A549 (cell line): ENCODE results near the gene LIMK2. TPM values are rescaled to one million over a fixed set of nuclear protein-coding genes. Genes with fewer than 3 reads are reported as not detected.

Source experiments
- ATAC-seq, 2 experiments: fragments of 200-7000 bp in 1 of 2; fragments of >200 bp in 1 of 2; cut with Nextera tagmentation in 1 of 2; cut with Tn5 transposase in 1 of 2; 3 replicates each; pipeline versions ENCODE4 v1.8.0 to v1.9.1; 2018 to 2020; ENCODE audit warnings: mild to moderate bottlenecking in 1 of 2, moderate library complexity in 1 of 2
- CTCF ChIA-PET: fragments of 300-600 bp; sonication (Branson Sonifier 250); formaldehyde crosslinking; extraction: SDS; loops from one replicate; lab custom pipeline; 2021; ENCODE audit warnings: antibody characterized with exemption, inconsistent platforms; lab: Yijun Ruan, JAX
- POLR2A ChIA-PET: fragments of 350-600 bp; formaldehyde crosslinking; extraction: SDS; loops from one replicate; lab custom pipeline; 2021; ENCODE audit warnings: antibody characterized with exemption, inconsistent platforms; lab: Yijun Ruan, JAX
- DNase-seq, 2 experiments: peaks; one replicate each; pipeline versions ENCODE4 v3.0.0 to v3.0.0-alpha.2; 2011 to 2016; ENCODE audit warnings: low read depth in 1 of 2, low spot score in 1 of 2
- FAIRE-seq: peaks from 2 replicates; lab custom pipeline; 2011; peaks lifted over from hg19 to GRCh38; lab: Jason Lieb, UNC
- H3K27ac ChIP-seq, 2 experiments: fragments of >200 bp; sonication (Bioruptor Twin); formaldehyde crosslinking; 3 replicates each; pipeline ENCODE4 v1.5.1; 2016 to 2017
- H3K4me1 ChIP-seq: fragments of >200 bp; sonication (Bioruptor Twin); formaldehyde crosslinking; 3 replicates; pipeline ENCODE4 v1.6.1; 2016
- H3K4me2 ChIP-seq: fragments of >200 bp; sonication (Bioruptor Twin); formaldehyde crosslinking; 3 replicates; pipeline ENCODE4 v1.6.1; 2016
- H3K4me3 ChIP-seq: fragments of >200 bp; sonication (Bioruptor Twin); formaldehyde crosslinking; 3 replicates; pipeline ENCODE4 v1.5.1; 2016
- H3K9me3 ChIP-seq: fragments of >200 bp; sonication (Bioruptor Twin); formaldehyde crosslinking; 3 replicates; pipeline ENCODE4 v1.6.1; 2016
- CBX8 ChIP-seq: fragments of 200-600 bp; sonication (generic); IDR thresholded peaks from 2 replicates; pipeline ENCODE4 v1.6.1; 2016
- CEBPB ChIP-seq, 2 experiments: fragments of >200 bp in 1 of 2; sonication (Bioruptor Twin) in 1 of 2; formaldehyde crosslinking in 1 of 2; IDR thresholded peaks; 2 replicates each; pipeline ENCODE4 v1.6.1; 2012 to 2016
- EHF ChIP-seq: fragments of 250-450 bp; sonication (Bioruptor Pico); IDR thresholded peaks from 2 replicates; pipeline ENCODE4 v1.5.0; 2020; ENCODE audit warnings: mild to moderate bottlenecking
- EHMT2 ChIP-seq: fragments of 200-600 bp; sonication (generic); IDR thresholded peaks from 2 replicates; pipeline ENCODE4 v1.6.1; 2016; ENCODE audit warnings: antibody characterized with exemption, low read depth, mild to moderate bottlenecking, moderate library complexity
- FOXS1 ChIP-seq: fragments of 250-450 bp; sonication (Bioruptor Pico); IDR thresholded peaks from 2 replicates; pipeline ENCODE4 v1.5.0; 2020; ENCODE audit warnings: mild to moderate bottlenecking, moderate library complexity
- HDAC2 ChIP-seq: fragments of 200-600 bp; sonication (generic); IDR thresholded peaks from 2 replicates; pipeline ENCODE4 v1.6.1; 2016
- HOXA7 ChIP-seq: fragments of 250-450 bp; sonication (Bioruptor Pico); IDR thresholded peaks from 2 replicates; pipeline ENCODE4 v1.5.0; 2020; ENCODE audit warnings: mild to moderate bottlenecking, moderate library complexity
- JUN ChIP-seq, 2 experiments: fragments of >200 bp; sonication (Bioruptor Twin); formaldehyde crosslinking; IDR thresholded peaks; 2 replicates in 1 of 2; 3 replicates in 1 of 2; pipeline ENCODE4 v1.6.1; 2016 to 2017
- KDM1A ChIP-seq: fragments of 200-600 bp; sonication (generic); IDR thresholded peaks from 2 replicates; pipeline ENCODE4 v1.6.1; 2016; ENCODE audit warnings: low read depth, mild to moderate bottlenecking
- MAZ ChIP-seq: fragments of 150-350 bp; IDR thresholded peaks from 2 replicates; pipeline ENCODE4 v1.6.1; 2014; ENCODE audit warnings: antibody characterized with exemption, low read depth, low read length, borderline replicate concordance
- RAD21 ChIP-seq, 2 experiments: fragments of >200 bp in 1 of 2; sonication (Bioruptor Twin) in 1 of 2; formaldehyde crosslinking in 1 of 2; IDR thresholded peaks in 1 of 2; conservative IDR thresholded peaks in 1 of 2; 2 replicates in 1 of 2; 3 replicates in 1 of 2; pipeline ENCODE4 v1.6.1; 2012 to 2018; ENCODE audit warnings: inconsistent platforms in 1 of 2
- RARB ChIP-seq: fragments of 250-450 bp; sonication (Bioruptor Pico); IDR thresholded peaks from 2 replicates; pipeline ENCODE4 v1.8.0; 2021; ENCODE audit warnings: mild to moderate bottlenecking, moderate library complexity
- RFX5 ChIP-seq: fragments of 450-650 bp; IDR thresholded peaks from 2 replicates; pipeline ENCODE4 v1.7.1; 2014; ENCODE audit warnings: antibody characterized with exemption, mild to moderate bottlenecking, moderate library complexity
- SMC3 ChIP-seq: fragments of >200 bp; sonication (Bioruptor Twin); formaldehyde crosslinking; IDR thresholded peaks from 3 replicates; pipeline ENCODE4 v1.6.1; 2018; ENCODE audit warnings: inconsistent platforms
- ZC3H11A ChIP-seq: fragments of 450-650 bp; IDR thresholded peaks from 2 replicates; pipeline ENCODE4 v1.6.1; 2014; ENCODE audit warnings: antibody characterized with exemption, mild to moderate bottlenecking
- ZNF302 ChIP-seq: fragments of 250-450 bp; sonication (Bioruptor Pico); IDR thresholded peaks from 2 replicates; pipeline ENCODE4 v1.9.0; 2021; ENCODE audit warnings: inconsistent platforms, mild to moderate bottlenecking, moderate library complexity
- WGBS: methylation state at CpG from one replicate; pipeline ENCODE4 v1.1.6; 2017; ENCODE audit errors: missing lambda C conversion rate; 5-methylcytosine and 5-hydroxymethylcytosine counted together
- polyA plus RNA-seq, 4 experiments: library from polyadenylated mRNA; depleted of rRNA in 3 of 4; stranded (reverse); fragments of >200 nt; fragmentation: RNase III in 1 of 4; extraction: RNeasy Plus Mini Kit Qiagen cat#74134 plus additional on column Dnase treatment in 1 of 4; gene quantifications; 2 replicates in 3 of 4; 3 replicates in 1 of 4; pipeline ENCODE4 v1.2.3, GENCODE V29; 2011 to 2017
- TF ChIP-seq, protein P1 (sequence below): fragments of 450-650 bp; IDR thresholded peaks from 2 replicates; pipeline ENCODE4 v1.6.1; 2014; ENCODE audit warnings: antibody characterized with exemption
- TF ChIP-seq, protein P2 (sequence below): IDR thresholded peaks from 2 replicates; pipeline ENCODE4 v1.6.1; 2012
- TF ChIP-seq, protein P3 (sequence below): fragments of 250-450 bp; sonication (Bioruptor Pico); IDR thresholded peaks from 2 replicates; pipeline ENCODE4 v1.5.0; 2021; ENCODE audit warnings: mild to moderate bottlenecking, moderate library complexity, borderline replicate concordance
- TF ChIP-seq, protein P4 (sequence below): fragments of 200-600 bp; sonication (generic); IDR thresholded peaks from 2 replicates; pipeline ENCODE4 v1.6.1; 2016; ENCODE audit warnings: antibody characterized with exemption, mild to moderate bottlenecking, moderate library complexity

LIMK2 gene
- polyA plus RNA-seq, 2 of the 4 experiments (the other 2 are of a cell fraction): 3.1 to 6.9 TPM

DNA sequence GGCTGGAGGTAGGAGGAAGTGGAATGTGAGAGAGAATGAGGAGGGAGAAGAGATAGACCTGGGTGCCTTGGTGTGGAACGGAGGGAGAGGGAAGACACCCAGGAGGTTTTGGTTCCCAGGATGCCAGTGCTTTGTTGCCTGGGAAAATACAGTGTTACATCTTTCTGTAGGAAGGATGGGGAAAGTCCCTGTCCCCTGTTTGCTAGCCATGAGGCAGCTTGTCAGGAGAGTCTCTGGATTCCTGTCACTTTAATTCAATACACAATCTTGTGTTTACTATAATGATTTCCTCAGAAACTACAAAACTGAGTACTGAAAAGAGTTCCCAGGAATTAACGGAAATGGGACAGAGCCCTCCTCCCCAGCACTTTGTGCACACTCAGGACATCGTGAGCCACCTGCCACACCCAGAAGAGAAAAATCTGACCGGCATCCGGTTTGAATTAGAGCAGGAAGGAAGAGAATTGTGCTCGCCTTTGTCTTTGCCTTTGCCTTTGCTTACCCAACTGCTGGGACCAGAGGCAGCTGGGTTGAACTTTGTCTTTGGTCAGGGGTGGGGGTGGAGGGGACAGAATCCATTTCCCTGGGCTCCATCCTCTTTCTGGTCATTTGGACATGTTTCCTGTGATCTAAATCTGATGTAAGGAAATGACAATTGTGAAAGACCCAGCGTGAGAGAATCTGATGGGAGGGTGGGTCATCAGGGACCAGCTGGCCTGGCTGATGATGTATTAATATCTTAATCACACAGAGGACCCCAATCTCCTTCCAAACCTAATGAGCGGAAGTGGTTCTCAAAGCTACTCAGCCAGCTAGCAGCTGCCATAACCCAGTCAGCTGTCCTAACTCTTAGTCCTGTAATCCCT is 1.3 kb upstream of the LIMK2 start:
- ATAC-seq: no peak
- Histone ChIP-seq H3K4me1 (peaks cover 8% of the 10 kb centered on the region; the same call in 1 of the 3 replicates), H3K4me2 (no peak overlapping the region; the same call in 2 of the 3 replicates), H3K4me3 (no peak overlapping the region), H3K9me3 (no peaks in the 10 kb centered on the region), H3K27ac (no peak overlapping the region)
- WGBS: 83% methylated on average over 8 of the region's 8 CpGs
- ChIA-PET CTCF (interaction anchor here (0.6 to 9.3 kb wide), 24 partner anchors 9 to 895 kb away, joined by 3 to 134 read pairs (median 5); partner anchors contain the start of genes PIK3IP1 and RNF185), POLR2A (interaction anchor here (0.6 to 1.6 kb wide), 2 partner anchors 30 to 32 kb away, joined by 3 to 4 read pairs; no protein-coding TSS in a partner anchor)
- no peak for DNase-seq
- FAIRE-seq: no peak
- TF ChIP-seq SMC3 (no peak), ZC3H11A (no peak), RFX5 (no peak), RARB (CRISPR knock-in tag) (no peak), EHMT2 (no peak), EHF (no peak), FOXS1 (CRISPR knock-in tag) (no peak), KDM1A (no peak), ZNF302 (CRISPR knock-in tag) (no peak), MAZ (no peak), JUN (IDR thresholded peaks at IDR 0.05) (no peak), CEBPB (IDR thresholded peaks at IDR 0.05) (no peak), HDAC2 (no peak), CBX8 (no peak), RAD21 (conservative IDR thresholded peaks at IDR 0.05 in 1 of 2, IDR thresholded peaks at IDR 0.05 in 1 of 2) (no peak), HOXA7 (no peak)
- TF ChIP-seq, protein P1, sequence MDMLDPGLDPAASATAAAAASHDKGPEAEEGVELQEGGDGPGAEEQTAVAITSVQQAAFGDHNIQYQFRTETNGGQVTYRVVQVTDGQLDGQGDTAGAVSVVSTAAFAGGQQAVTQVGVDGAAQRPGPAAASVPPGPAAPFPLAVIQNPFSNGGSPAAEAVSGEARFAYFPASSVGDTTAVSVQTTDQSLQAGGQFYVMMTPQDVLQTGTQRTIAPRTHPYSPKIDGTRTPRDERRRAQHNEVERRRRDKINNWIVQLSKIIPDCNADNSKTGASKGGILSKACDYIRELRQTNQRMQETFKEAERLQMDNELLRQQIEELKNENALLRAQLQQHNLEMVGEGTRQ: no peak
- TF ChIP-seq, protein P2, sequence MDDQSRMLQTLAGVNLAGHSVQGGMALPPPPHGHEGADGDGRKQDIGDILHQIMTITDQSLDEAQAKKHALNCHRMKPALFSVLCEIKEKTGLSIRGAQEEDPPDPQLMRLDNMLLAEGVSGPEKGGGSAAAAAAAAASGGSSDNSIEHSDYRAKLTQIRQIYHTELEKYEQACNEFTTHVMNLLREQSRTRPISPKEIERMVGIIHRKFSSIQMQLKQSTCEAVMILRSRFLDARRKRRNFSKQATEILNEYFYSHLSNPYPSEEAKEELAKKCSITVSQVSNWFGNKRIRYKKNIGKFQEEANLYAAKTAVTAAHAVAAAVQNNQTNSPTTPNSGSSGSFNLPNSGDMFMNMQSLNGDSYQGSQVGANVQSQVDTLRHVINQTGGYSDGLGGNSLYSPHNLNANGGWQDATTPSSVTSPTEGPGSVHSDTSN: no peak
- TF ChIP-seq, protein P3, sequence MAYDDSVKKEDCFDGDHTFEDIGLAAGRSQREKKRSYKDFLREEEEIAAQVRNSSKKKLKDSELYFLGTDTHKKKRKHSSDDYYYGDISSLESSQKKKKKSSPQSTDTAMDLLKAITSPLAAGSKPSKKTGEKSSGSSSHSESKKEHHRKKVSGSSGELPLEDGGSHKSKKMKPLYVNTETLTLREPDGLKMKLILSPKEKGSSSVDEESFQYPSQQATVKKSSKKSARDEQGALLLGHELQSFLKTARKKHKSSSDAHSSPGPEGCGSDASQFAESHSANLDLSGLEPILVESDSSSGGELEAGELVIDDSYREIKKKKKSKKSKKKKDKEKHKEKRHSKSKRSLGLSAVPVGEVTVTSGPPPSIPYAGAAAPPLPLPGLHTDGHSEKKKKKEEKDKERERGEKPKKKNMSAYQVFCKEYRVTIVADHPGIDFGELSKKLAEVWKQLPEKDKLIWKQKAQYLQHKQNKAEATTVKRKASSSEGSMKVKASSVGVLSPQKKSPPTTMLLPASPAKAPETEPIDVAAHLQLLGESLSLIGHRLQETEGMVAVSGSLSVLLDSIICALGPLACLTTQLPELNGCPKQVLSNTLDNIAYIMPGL (CRISPR knock-in tag): no peak
- TF ChIP-seq, protein P4, sequence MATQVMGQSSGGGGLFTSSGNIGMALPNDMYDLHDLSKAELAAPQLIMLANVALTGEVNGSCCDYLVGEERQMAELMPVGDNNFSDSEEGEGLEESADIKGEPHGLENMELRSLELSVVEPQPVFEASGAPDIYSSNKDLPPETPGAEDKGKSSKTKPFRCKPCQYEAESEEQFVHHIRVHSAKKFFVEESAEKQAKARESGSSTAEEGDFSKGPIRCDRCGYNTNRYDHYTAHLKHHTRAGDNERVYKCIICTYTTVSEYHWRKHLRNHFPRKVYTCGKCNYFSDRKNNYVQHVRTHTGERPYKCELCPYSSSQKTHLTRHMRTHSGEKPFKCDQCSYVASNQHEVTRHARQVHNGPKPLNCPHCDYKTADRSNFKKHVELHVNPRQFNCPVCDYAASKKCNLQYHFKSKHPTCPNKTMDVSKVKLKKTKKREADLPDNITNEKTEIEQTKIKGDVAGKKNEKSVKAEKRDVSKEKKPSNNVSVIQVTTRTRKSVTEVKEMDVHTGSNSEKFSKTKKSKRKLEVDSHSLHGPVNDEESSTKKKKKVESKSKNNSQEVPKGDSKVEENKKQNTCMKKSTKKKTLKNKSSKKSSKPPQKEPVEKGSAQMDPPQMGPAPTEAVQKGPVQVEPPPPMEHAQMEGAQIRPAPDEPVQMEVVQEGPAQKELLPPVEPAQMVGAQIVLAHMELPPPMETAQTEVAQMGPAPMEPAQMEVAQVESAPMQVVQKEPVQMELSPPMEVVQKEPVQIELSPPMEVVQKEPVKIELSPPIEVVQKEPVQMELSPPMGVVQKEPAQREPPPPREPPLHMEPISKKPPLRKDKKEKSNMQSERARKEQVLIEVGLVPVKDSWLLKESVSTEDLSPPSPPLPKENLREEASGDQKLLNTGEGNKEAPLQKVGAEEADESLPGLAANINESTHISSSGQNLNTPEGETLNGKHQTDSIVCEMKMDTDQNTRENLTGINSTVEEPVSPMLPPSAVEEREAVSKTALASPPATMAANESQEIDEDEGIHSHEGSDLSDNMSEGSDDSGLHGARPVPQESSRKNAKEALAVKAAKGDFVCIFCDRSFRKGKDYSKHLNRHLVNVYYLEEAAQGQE: no peak
